K562 (cell line): ENCODE measurements around the gene VPS50. TPM values are rescaled to one million over a fixed set of nuclear protein-coding genes. Genes with fewer than 3 reads are reported as not detected.

Experiments used
- ATAC-seq: fragments of 200-7000 bp; cut with Tn5 transposase; 3 replicates; pipeline ENCODE4 v1.9.1; 2020; ENCODE audit warnings: moderate library complexity
- BruUV-seq: library from RNA; stranded (reverse); fragments of 400-500 nt; replicated peaks from 2 replicates; lab custom pipeline; 2021; lab: Mats Ljungman, UMichigan
- CTCF ChIA-PET: fragments of 300-600 bp; formaldehyde crosslinking; extraction: SDS; loops from one replicate; lab custom pipeline; 2021; ENCODE audit warnings: low intra/inter-chr PET ratio; lab: Yijun Ruan, JAX
- POLR2A ChIA-PET: fragments of 300-600, 350-650 bp; sonication (Branson Sonifier 250); formaldehyde crosslinking; extraction: SDS; loops from one replicate; lab custom pipeline; 2021; ENCODE audit warnings: antibody characterized with exemption, inconsistent platforms; lab: Yijun Ruan, JAX
- DNase-seq, 4 experiments: peaks; one replicate each; pipeline versions ENCODE4 v3.0.0 to v3.0.0-alpha.2; 2011 to 2018; ENCODE audit warnings: low spot score in 3 of 4, mixed read lengths in 3 of 4; ENCODE audit errors: extremely low read depth in 1 of 4
- FAIRE-seq: peaks from 2 replicates; lab custom pipeline; 2011; peaks lifted over from hg19 to GRCh38; lab: Jason Lieb, UNC
- H2AFZ ChIP-seq: 2 replicates; pipeline ENCODE4 v1.6.0; 2011; ENCODE audit warnings: low read depth, low read length, control low read depth, inconsistent platforms
- H3K27ac ChIP-seq: fragments of 200-600 bp; 3 replicates; pipeline ENCODE4 v1.8.0; 2011; ENCODE audit warnings: low read depth, mild to moderate bottlenecking, control low read depth, inconsistent platforms, low read length, moderate library complexity, mixed read lengths; ENCODE audit errors: extremely low read depth
- H3K27me3 ChIP-seq, 2 experiments: fragments of 300-600 bp in 1 of 2; 2 replicates in 1 of 2; 3 replicates in 1 of 2; pipeline versions ENCODE4 v1.6.0 to v1.8.0; 2011; ENCODE audit warnings: inconsistent platforms in 2 of 2, low read length in 2 of 2, mild to moderate bottlenecking in 1 of 2, mixed read lengths in 1 of 2, moderate library complexity in 1 of 2; ENCODE audit not compliant: control insufficient read depth in 2 of 2, insufficient read depth in 2 of 2
- H3K36me3 ChIP-seq: fragments of 300-600 bp; 3 replicates; pipeline ENCODE4 v1.8.0; 2011; ENCODE audit warnings: mild to moderate bottlenecking, low read length, inconsistent platforms; ENCODE audit not compliant: control insufficient read depth, insufficient read depth
- H3K4me1 ChIP-seq, 2 experiments: fragments of 200-600 bp in 1 of 2; replicated peaks in 1 of 2; 2 replicates in 1 of 2; 3 replicates in 1 of 2; pipeline versions ENCODE4 v1.5.1 to v1.8.0; 2011; ENCODE audit warnings: inconsistent platforms in 2 of 2, low read length in 2 of 2, mild to moderate bottlenecking in 1 of 2, mixed read lengths in 1 of 2, moderate library complexity in 1 of 2; ENCODE audit not compliant: control insufficient read depth in 2 of 2, insufficient read depth in 2 of 2
- H3K4me2 ChIP-seq: 2 replicates; pipeline ENCODE4 v1.6.1; 2011; ENCODE audit warnings: low read length, control low read depth, inconsistent platforms, mixed read lengths; ENCODE audit not compliant: insufficient read depth
- H3K4me3 ChIP-seq: fragments of 200-600 bp; sonication (generic), shearing (Covaris generic); 2 replicates; pipeline ENCODE4 v1.5.1; 2016; ENCODE audit warnings: control low read depth, inconsistent platforms
- H3K79me2 ChIP-seq: fragments of 200-600 bp; 3 replicates; pipeline ENCODE4 v1.8.0; 2011; ENCODE audit warnings: low read length, inconsistent platforms; ENCODE audit not compliant: control insufficient read depth, insufficient read depth
- H3K9ac ChIP-seq, 2 experiments: 2 replicates each; pipeline versions ENCODE4 v1.6.0 to v1.6.1; 2011; ENCODE audit warnings: low read depth in 2 of 2, low read length in 2 of 2, control low read depth in 1 of 2, inconsistent platforms in 1 of 2, mild to moderate bottlenecking in 1 of 2, mixed read lengths in 1 of 2; ENCODE audit not compliant: insufficient read depth in 1 of 2
- H3K9me1 ChIP-seq: one replicate; pipeline ENCODE4 v1.6.0; 2011; ENCODE audit warnings: inconsistent platforms, mild to moderate bottlenecking, low read length, moderate library complexity; ENCODE audit not compliant: control insufficient read depth, insufficient read depth
- H3K9me3 ChIP-seq: replicated peaks from 2 replicates; pipeline ENCODE4 v1.5.1; 2011; ENCODE audit warnings: low read depth, low read length, inconsistent platforms; ENCODE audit not compliant: control insufficient read depth, insufficient read depth
- H4K20me1 ChIP-seq: replicated peaks from 2 replicates; pipeline ENCODE4 v1.6.1; 2011; ENCODE audit warnings: low read length, inconsistent platforms, mixed read lengths; ENCODE audit not compliant: control insufficient read depth, insufficient read depth
- ILF3 ChIP-seq: fragments of 450-650 bp; IDR thresholded peaks from 2 replicates; pipeline ENCODE4 v1.6.1; 2018; ENCODE audit warnings: antibody characterized with exemption, mild to moderate bottlenecking, moderate library complexity, borderline replicate concordance
- whole genome bisulfite sequencing: fragments of 100-300 bp; shearing (Covaris generic); methylation state at CpG from one replicate; pipeline ENCODE4 v1.1.6; 2016; ENCODE audit warnings: low coverage, mixed read lengths; ENCODE audit not compliant: insufficient coverage; ENCODE audit errors: missing lambda C conversion rate; 5-methylcytosine and 5-hydroxymethylcytosine counted together
- in situ Hi-C: fragments of 300-500 bp; cut with MboI; formaldehyde crosslinking; loops from 4 replicates; pipeline ENCODE4 v1.15.0; 2018; ENCODE audit warnings: inconsistent platforms, mixed read lengths
- intact Hi-C: fragments of 100-400 bp; cut with micrococcal nuclease; formaldehyde crosslinking; loops from 2 replicates; pipeline ENCODE4 v1.14.2; 2022
- polyA plus RNA-seq, 8 experiments: library from polyadenylated mRNA; depleted of rRNA in 4 of 8; stranded (reverse) in 5 of 8; unstranded in 3 of 8; fragments of >200 nt; fragmentation: Nextera tagmentation in 2 of 8; fragmentation: Illumina TruSeq in 1 of 8; extraction: Ambion mirVana in 2 of 8; extraction: Trizol in 1 of 8; gene quantifications; 2 replicates each; pipeline versions ENCODE4 v1.2.1 to v1.2.3, GENCODE V29; 2011 to 2014; ENCODE audit warnings: inconsistent platforms in 1 of 8, missing spikeins in 1 of 8
- total RNA-seq, 7 experiments: library from RNA; depleted of rRNA in 6 of 7; stranded (reverse); fragments of >200 nt in 6 of 7; fragmentation: Illumina TruSeq in 2 of 7; extraction: Trizol in 2 of 7; gene quantifications; 2 replicates each; pipeline versions ENCODE4 v1.2.1 to v1.2.3, GENCODE V29; 2011 to 2021; ENCODE audit warnings: low replicate concordance in 1 of 7
- TF ChIP-seq, protein P1 (sequence below), 2 experiments: fragments of 450-650 bp in 1 of 2; sonication (generic) in 1 of 2; formaldehyde crosslinking in 1 of 2; IDR thresholded peaks; 2 replicates each; pipeline versions ENCODE4 v1.7.1 to v1.9.0; 2016 to 2022; ENCODE audit warnings: inconsistent platforms in 1 of 2, mild to moderate bottlenecking in 1 of 2, missing genetic modification reagents in 1 of 2

VPS50 gene
- total and polyA plus RNA-seq, 9 of the 15 experiments (the other 6 are each of a cell fraction or from before 2014, with no cell fraction given): 10.5 to 29.4 (median 15.8) TPM

DNA sequence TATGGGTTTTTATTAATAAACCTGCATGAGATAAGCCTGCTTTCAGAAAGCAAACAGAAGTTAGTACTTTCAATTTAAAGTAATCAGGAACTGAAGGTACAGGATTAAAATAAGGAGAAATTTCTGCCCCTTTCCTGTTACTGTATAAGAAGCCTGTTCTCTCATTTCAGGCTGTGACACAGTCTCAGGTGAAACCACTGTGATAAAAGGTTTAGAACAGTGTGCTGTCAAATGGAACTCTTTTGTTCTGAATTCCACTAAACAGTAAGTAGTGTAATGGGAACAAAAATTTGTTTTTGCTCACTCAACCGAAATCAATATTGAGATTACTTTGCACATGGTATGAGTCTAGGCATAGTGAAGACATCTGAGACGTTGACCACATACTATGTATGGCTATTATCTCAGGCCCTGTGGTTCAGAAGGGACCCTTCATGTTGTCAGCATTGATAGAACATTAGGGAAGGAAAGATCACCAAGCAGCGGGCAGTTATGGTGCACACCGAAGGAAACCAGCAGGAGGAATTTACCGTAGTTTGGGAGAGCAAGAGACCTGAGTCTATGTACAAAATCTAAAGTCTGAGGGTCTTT, 20.8 kb upstream of the VPS50 start:
- Histone ChIP-seq H3K9me3 (no peaks in the 10 kb centered on the region), H4K20me1 (no peaks in the 10 kb centered on the region), H3K4me3 (no peak overlapping the region), H3K4me1 (peaks cover 0 to 5% of the 10 kb centered on the region in 2 experiments; a peak in 2 of 5 replicates), H3K4me2 (peak overlapping the region; percentile 67), H3K36me3 (no peaks in the 10 kb centered on the region), H2AFZ (peak overlapping the region; percentile 83), H3K9me1 (no peaks in the 10 kb centered on the region), H3K9ac (peak overlapping the region in 1 of 2 experiments; percentile 0; a peak in 2 of 4 replicates), H3K27me3 (no peaks in the 10 kb centered on the region), H3K79me2 (peaks cover 7% of the 10 kb centered on the region; the same call in 1 of the 3 replicates), H3K27ac (peak overlapping the region; percentile 26; the same call in 2 of the 3 replicates)
- DNase-seq: no peak
- intact Hi-C loops (no loop called here), in situ Hi-C loops (no loop called here)
- BruUV-seq: no TSS peak
- WGBS: 14% methylated on average over 5 of the region's 5 CpGs
- FAIRE-seq: no peak
- ChIA-PET CTCF (no interaction called here), POLR2A (no interaction called here)
- peak; percentile 80 for ATAC-seq
- TF ChIP-seq, protein P1, sequence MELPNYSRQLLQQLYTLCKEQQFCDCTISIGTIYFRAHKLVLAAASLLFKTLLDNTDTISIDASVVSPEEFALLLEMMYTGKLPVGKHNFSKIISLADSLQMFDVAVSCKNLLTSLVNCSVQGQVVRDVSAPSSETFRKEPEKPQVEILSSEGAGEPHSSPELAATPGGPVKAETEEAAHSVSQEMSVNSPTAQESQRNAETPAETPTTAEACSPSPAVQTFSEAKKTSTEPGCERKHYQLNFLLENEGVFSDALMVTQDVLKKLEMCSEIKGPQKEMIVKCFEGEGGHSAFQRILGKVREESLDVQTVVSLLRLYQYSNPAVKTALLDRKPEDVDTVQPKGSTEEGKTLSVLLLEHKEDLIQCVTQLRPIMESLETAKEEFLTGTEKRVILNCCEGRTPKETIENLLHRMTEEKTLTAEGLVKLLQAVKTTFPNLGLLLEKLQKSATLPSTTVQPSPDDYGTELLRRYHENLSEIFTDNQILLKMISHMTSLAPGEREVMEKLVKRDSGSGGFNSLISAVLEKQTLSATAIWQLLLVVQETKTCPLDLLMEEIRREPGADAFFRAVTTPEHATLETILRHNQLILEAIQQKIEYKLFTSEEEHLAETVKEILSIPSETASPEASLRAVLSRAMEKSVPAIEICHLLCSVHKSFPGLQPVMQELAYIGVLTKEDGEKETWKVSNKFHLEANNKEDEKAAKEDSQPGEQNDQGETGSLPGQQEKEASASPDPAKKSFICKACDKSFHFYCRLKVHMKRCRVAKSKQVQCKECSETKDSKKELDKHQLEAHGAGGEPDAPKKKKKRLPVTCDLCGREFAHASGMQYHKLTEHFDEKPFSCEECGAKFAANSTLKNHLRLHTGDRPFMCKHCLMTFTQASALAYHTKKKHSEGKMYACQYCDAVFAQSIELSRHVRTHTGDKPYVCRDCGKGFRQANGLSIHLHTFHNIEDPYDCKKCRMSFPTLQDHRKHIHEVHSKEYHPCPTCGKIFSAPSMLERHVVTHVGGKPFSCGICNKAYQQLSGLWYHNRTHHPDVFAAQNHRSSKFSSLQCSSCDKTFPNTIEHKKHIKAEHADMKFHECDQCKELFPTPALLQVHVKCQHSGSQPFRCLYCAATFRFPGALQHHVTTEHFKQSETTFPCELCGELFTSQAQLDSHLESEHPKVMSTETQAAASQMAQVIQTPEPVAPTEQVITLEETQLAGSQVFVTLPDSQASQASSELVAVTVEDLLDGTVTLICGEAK (IDR thresholded peaks at IDR 0.05): no peak
- TF ChIP-seq, protein P1 (CRISPR knock-in tag; IDR thresholded peaks at IDR 0.05): no peak
- TF ChIP-seq ILF3: no peak
- TF ChIP-seq, all 486 proteins: peak for 0
